SK-N-MC (cell line): ENCODE data around the gene ISLR.
"Not testable (repeated sequence)": the region's sequence is repeated elsewhere in the genome, so short reads cannot be mapped to it uniquely, and the experiment has no call there.

ENCODE experiments used
- DNase-seq: peaks from one replicate; pipeline ENCODE4 v3.0.0-alpha.2; 2011; ENCODE audit warnings: low read depth, low spot score
- H3K27ac ChIP-seq: fragments of 200-600 bp; sonication (generic); 2 replicates; pipeline ENCODE4 v1.5.1; 2016; ENCODE audit warnings: mixed run types
- H3K36me3 ChIP-seq: fragments of 200-600 bp; sonication (generic); 2 replicates; pipeline ENCODE4 v1.6.1; 2017; ENCODE audit warnings: antibody characterized with exemption, low read length, mixed read lengths; ENCODE audit not compliant: insufficient read depth
- H3K4me3 ChIP-seq: fragments of 200-600 bp; sonication (generic); 2 replicates; pipeline ENCODE4 v1.5.1; 2016
- H3K9ac ChIP-seq: fragments of 200-600 bp; sonication (generic); 2 replicates; pipeline ENCODE4 v1.8.0; 2017; ENCODE audit warnings: mixed run types, mixed read lengths; ENCODE audit not compliant: insufficient read length
- H3K9me3 ChIP-seq: fragments of 200-600 bp; sonication (generic); 2 replicates; pipeline ENCODE4 v1.6.1; 2017; ENCODE audit warnings: low read depth, mild to moderate bottlenecking, antibody characterized with exemption, low read length, moderate library complexity, mixed read lengths
- EZH2 ChIP-seq: fragments of 200-600 bp; sonication (generic); IDR thresholded peaks from one replicate; pipeline ENCODE4 v1.6.1; 2017; ENCODE audit warnings: antibody characterized with exemption
- FOXP2 ChIP-seq: optimal IDR thresholded peaks from 2 replicates; pipeline ENCODE3; 2011; ENCODE audit warnings: mild to moderate bottlenecking, moderate library complexity; ENCODE audit not compliant: insufficient read depth; ENCODE audit errors: extremely low read length, control extremely low read depth
- POLR2AphosphoS5 ChIP-seq: IDR thresholded peaks from 2 replicates; pipeline ENCODE4 v1.6.1; 2012; ENCODE audit warnings: mild to moderate bottlenecking, low read depth, low read length, borderline replicate concordance

The ISLR gene

DNA sequence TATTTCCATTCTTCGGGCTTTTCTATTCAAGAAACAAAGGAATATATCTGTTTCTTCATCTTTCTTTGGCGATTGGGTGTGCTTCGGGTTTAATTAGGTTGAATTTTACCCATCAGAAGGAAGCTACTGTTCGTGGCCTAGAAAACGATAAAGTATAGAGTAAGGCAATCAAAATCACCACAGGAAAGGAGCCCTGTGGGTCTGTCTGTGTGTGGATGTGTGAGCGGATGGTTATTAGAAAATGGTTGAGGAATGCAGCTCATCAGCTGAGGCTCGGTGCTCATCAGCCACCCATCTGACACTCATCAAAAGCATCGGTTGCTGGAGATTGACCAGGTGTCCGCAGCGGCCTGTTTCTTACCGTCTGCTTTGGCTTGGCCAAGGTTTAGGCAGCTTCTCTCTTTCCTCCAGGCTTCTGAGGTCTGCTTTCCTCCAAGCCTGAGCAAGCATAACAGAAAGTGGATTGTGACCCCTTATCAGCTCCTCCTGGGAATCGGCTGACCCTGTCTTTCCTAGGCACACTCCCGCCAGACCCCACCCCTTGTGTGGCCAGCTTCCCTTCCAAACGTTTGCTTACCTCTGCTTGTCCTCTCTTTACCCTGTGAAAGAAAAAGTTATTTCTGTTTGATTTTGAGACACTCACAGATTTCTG, 17.6 kb upstream of the ISLR start:
- Histone ChIP-seq H3K4me3 (no peak overlapping the region), H3K9ac (no peak overlapping the region), H3K27ac (no peak overlapping the region), H3K36me3 (no peaks in the 10 kb centered on the region), H3K9me3 (no peaks in the 10 kb centered on the region)
- TF ChIP-seq EZH2 (no peak), POLR2AphosphoS5 (no peak), FOXP2 (no peak)
- DNase-seq, result no peak

- no peak overlapping the region for H3K27ac ChIP-seq
- no peak for TF ChIP-seq FOXP2
- TF ChIP-seq POLR2AphosphoS5, result no peak
- TF ChIP-seq EZH2, result no peak
- DNase-seq, result no peak
- H3K36me3 ChIP-seq, result no peaks in the 10 kb centered on the region
- no peak overlapping the region for H3K9ac ChIP-seq
- no peaks in the 10 kb centered on the region for H3K9me3 ChIP-seq
- H3K4me3 ChIP-seq, result no peak overlapping the region
Observed at GRCh38 chr15:74156678-74157411, 16.7 kb upstream of the ISLR start.

DNA sequence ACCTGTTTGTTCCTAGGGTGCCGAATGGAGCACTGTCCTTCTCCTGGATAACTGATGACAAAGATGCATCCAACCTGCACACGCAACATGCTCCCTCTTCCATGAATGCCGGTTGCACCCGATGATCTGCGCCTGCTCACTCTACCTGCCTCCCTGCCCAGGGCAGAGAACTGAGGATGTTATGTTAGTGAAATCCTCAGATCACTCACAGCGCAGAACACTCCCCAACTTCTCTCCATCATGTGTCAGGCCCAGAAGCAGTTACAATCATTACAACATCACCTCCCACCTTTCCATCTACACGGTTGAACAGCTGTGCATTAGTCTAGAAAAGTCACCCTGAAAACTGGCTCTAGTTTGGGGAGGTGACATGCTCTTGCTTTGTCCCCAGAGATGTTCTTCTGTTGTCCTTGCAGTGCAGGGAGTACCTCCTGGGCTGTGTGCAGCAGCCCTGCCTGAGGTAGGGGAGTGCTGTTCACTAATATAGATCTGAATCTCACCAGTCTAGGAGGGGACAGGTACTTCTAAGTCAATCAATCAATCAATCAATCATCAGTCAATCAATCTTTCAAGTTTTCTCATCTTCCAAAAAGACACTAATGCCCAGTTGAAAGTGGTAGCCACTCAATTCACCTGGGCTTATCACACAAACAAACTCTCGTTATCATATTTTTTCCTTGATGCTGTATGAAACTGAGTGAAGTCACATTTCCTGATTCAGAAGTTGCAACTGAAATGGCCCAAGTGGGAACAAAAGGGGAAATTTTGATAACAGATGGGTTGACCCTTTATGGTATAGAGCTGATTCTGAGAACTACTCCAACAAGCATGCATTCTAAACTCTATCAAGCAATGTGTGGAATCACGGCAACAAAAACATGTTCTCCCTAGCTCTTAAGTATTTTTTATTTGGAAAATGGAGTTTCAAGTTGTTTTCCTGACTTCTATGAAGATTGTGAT, 15.4 kb upstream of the ISLR start:
- H3K9me3 ChIP-seq, result no peaks in the 10 kb centered on the region
- H3K36me3 ChIP-seq, result no peaks in the 10 kb centered on the region
- no peak for DNase-seq
- H3K27ac ChIP-seq, result no peak overlapping the region
- TF ChIP-seq EZH2 (no peak), POLR2AphosphoS5 (no peak), FOXP2 (no peak)
- H3K9ac ChIP-seq, result no peak overlapping the region
- H3K4me3 ChIP-seq, result no peak overlapping the region

DNA sequence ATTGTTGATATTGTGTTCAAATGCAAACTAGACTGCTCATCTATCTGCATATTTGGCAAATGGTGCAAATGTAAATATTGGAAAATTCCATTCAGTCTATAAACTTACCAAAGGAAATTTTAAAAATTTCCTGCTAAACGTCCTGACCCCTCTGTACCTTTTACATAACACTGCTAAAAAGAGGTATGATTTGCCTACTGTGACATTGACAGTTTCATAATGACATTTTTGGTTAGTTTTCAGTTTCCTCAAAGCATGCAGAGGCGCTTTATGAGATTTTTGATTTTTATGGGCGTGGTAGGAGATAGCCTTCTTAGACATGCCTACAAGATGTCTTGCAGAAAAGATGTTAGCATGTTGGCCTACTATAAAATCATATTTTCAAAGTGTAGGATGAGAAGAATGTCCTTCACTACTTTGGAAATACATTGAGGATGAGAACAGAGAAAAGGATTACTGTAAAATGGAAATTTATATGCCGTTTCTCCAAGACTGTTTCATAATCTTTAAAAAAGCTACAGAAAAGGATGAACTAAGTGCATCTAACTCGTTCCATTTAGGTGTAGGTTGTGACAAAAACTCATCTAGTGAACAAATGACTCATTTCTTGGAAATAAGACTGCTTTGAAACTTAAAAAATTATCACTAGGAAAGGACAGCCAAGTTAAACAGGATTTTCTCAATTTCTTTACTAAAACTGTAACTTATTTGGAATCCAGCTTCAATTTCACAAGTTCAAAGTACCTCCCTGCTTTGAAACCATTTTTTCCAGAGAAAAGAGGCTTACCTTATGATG, 14.5 kb upstream of the ISLR start:
- no peaks in the 10 kb centered on the region for H3K9me3 ChIP-seq
- H3K9ac ChIP-seq, result no peak overlapping the region
- no peak overlapping the region for H3K27ac ChIP-seq
- no peak for DNase-seq
- H3K36me3 ChIP-seq, result no peaks in the 10 kb centered on the region
- TF ChIP-seq POLR2AphosphoS5, result no peak
- no peak for TF ChIP-seq EZH2
- no peak for TF ChIP-seq FOXP2
- H3K4me3 ChIP-seq, result no peak overlapping the region

GRCh38 chr15:74159773-74160172, 13.7 kb upstream of the ISLR start:
- no peak for DNase-seq
- Histone ChIP-seq H3K36me3 (no peaks in the 10 kb centered on the region), H3K9ac (no peak overlapping the region), H3K9me3 (no peaks in the 10 kb centered on the region), H3K4me3 (no peak overlapping the region), H3K27ac (no peak overlapping the region)
- no peak for TF ChIP-seq POLR2AphosphoS5
- TF ChIP-seq FOXP2, result no peak
- no peak for TF ChIP-seq EZH2

DNA sequence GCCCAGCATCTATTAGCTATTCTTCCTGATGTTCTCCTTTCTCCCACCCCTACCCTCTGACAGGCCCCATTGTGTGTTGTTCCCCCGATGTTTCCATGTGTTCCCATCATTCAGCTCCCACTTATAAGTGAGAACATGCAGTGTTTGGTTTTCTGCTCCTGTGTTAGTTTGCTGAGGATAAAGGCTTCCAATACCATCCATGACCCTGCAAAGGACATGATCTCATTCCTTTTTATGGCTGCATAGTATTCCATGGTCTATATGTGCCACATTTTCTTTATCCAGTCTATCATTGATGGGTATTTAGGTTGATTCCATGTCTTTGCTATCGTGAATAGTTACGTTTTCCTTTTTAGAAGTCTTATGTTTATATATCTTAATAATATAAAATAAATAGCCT, 13.1 kb upstream of the ISLR start:
- not testable (repeated sequence) for H3K27ac ChIP-seq, DNase-seq, H3K9me3 ChIP-seq, H3K36me3 ChIP-seq, H3K4me3 ChIP-seq, H3K9ac ChIP-seq

- H3K27ac ChIP-seq, H3K4me3 ChIP-seq, H3K9me3 ChIP-seq, H3K9ac ChIP-seq, H3K36me3 ChIP-seq, DNase-seq: not testable (repeated sequence)
Observed at GRCh38 chr15:74162195-74162536, 11.3 kb upstream of the ISLR start.

DNA sequence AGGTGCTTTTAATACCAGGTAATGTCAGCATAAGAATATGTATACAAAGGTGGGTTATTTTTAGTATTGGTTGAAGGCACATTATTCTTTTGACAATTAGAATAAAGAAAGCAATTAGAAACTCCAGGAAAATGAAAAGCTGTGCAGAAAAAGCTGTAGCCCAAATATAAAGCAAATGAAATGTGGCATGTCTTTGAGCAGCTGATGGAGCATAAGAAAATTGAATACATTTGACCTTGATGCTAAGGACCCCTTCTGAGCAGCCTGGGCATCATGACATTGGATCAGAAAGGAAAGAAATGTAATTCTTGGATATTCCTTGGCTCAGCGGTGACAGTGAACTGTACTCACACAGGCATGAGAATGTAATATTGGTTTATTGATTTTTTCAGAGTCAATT, 8.0 kb upstream of the ISLR start:
- no peak for DNase-seq
- H3K36me3 ChIP-seq, result no peaks in the 10 kb centered on the region
- no peak overlapping the region for H3K9ac ChIP-seq
- no peak overlapping the region for H3K27ac ChIP-seq
- no peak for TF ChIP-seq POLR2AphosphoS5
- TF ChIP-seq FOXP2, result no peak
- no peak for TF ChIP-seq EZH2
- H3K4me3 ChIP-seq, result no peak overlapping the region
- H3K9me3 ChIP-seq, result no peaks in the 10 kb centered on the region
